H9 (cell line): ENCODE data around the gene APCDD1L. TPM values are rescaled to one million over a fixed set of nuclear protein-coding genes. Genes with fewer than 3 reads are reported as not detected.

Source experiments
- DNase-seq: peaks from one replicate; pipeline ENCODE4 v3.0.0-alpha.2; 2017
- H2AFZ ChIP-seq: one replicate; pipeline ENCODE4 v1.6.1; 2013; ENCODE audit warnings: mild to moderate bottlenecking, low read length, control low read depth, moderate library complexity
- H2AK5ac ChIP-seq: 2 replicates; pipeline ENCODE4 v1.6.1; 2013; ENCODE audit warnings: low read length, control low read depth, mixed read lengths; ENCODE audit not compliant: insufficient read length
- H2BK120ac ChIP-seq: one replicate; pipeline ENCODE4 v1.6.1; 2013; ENCODE audit warnings: low read depth, mild to moderate bottlenecking, low read length, control low read depth, inconsistent platforms; ENCODE audit not compliant: poor library complexity, severe bottlenecking
- H2BK12ac ChIP-seq: 2 replicates; pipeline ENCODE4 v1.6.1; 2013; ENCODE audit warnings: low read length, control low read depth, mixed read lengths, low read depth; ENCODE audit not compliant: insufficient read length
- H2BK15ac ChIP-seq: 2 replicates; pipeline ENCODE4 v1.6.1; 2013; ENCODE audit warnings: low read depth, low read length, control low read depth
- H2BK20ac ChIP-seq: one replicate; pipeline ENCODE4 v1.6.1; 2013; ENCODE audit warnings: low read depth, mild to moderate bottlenecking, low read length, control low read depth, inconsistent platforms; ENCODE audit not compliant: poor library complexity, severe bottlenecking
- H2BK5ac ChIP-seq: 2 replicates; pipeline ENCODE4 v1.6.1; 2013; ENCODE audit warnings: low read length, control low read depth, mixed read lengths; ENCODE audit not compliant: insufficient read length
- H3K14ac ChIP-seq: 2 replicates; pipeline ENCODE4 v1.6.1; 2013; ENCODE audit warnings: low read length, control low read depth; ENCODE audit not compliant: insufficient read depth
- H3K18ac ChIP-seq: 2 replicates; pipeline ENCODE4 v1.6.1; 2013; ENCODE audit warnings: low read depth, mild to moderate bottlenecking, mixed read lengths, low read length, control low read depth; ENCODE audit not compliant: insufficient read length
- H3K23ac ChIP-seq: 2 replicates; pipeline ENCODE4 v1.6.1; 2013; ENCODE audit warnings: low read length, control low read depth, mixed read lengths, low read depth; ENCODE audit not compliant: insufficient read length
- H3K23me2 ChIP-seq: 2 replicates; pipeline ENCODE4 v1.6.1; 2013; ENCODE audit warnings: low read depth, mild to moderate bottlenecking, mixed read lengths, low read length, control low read depth; ENCODE audit not compliant: insufficient read length, poor library complexity, severe bottlenecking
- H3K27ac ChIP-seq: 2 replicates; pipeline ENCODE4 v1.5.1; 2013; ENCODE audit warnings: low read length, control low read depth, mixed read lengths, low read depth; ENCODE audit not compliant: insufficient read length
- H3K27me3 ChIP-seq: 2 replicates; pipeline ENCODE4 v1.6.1; 2013; ENCODE audit warnings: low read length, control low read depth, inconsistent platforms; ENCODE audit not compliant: insufficient read depth
- H3K4ac ChIP-seq: 2 replicates; pipeline ENCODE4 v1.6.1; 2013; ENCODE audit warnings: low read depth, mild to moderate bottlenecking, control low read depth, inconsistent platforms, low read length, moderate library complexity
- H3K4me1 ChIP-seq: 2 replicates; pipeline ENCODE4 v1.6.1; 2013; ENCODE audit warnings: low read length, control low read depth, inconsistent platforms; ENCODE audit not compliant: insufficient read depth
- H3K4me2 ChIP-seq: 2 replicates; pipeline ENCODE4 v1.6.1; 2013; ENCODE audit warnings: low read length, control low read depth, mixed read lengths; ENCODE audit not compliant: insufficient read length, insufficient read depth
- H3K56ac ChIP-seq: 2 replicates; pipeline ENCODE4 v1.6.1; 2013; ENCODE audit warnings: low read depth, mild to moderate bottlenecking, mixed read lengths, low read length, control low read depth; ENCODE audit not compliant: insufficient read length
- H3K79me1 ChIP-seq: 2 replicates; pipeline ENCODE4 v1.6.1; 2013; ENCODE audit warnings: low read depth, mild to moderate bottlenecking, moderate library complexity, low read length, control low read depth, inconsistent platforms; ENCODE audit not compliant: insufficient read depth, poor library complexity, severe bottlenecking
- H3K79me2 ChIP-seq: 2 replicates; pipeline ENCODE4 v1.6.1; 2013; ENCODE audit warnings: low read length, control low read depth, inconsistent platforms; ENCODE audit not compliant: insufficient read depth
- H3K9ac ChIP-seq: 2 replicates; pipeline ENCODE4 v1.6.1; 2013; ENCODE audit warnings: low read length, control low read depth, mixed read lengths; ENCODE audit not compliant: insufficient read length; ENCODE audit errors: extremely low read depth
- H3K9me3 ChIP-seq: one replicate; pipeline ENCODE4 v1.6.1; 2013; ENCODE audit warnings: low read depth, low read length, inconsistent platforms; ENCODE audit not compliant: control insufficient read depth
- H3T11ph ChIP-seq: one replicate; pipeline ENCODE4 v1.6.1; 2013; ENCODE audit warnings: mild to moderate bottlenecking, low read length, control low read depth, inconsistent platforms
- H4K20me1 ChIP-seq: one replicate; pipeline ENCODE4 v1.6.1; 2013; ENCODE audit not compliant: control insufficient read depth, insufficient read length, insufficient read depth
- H4K5ac ChIP-seq: 2 replicates; pipeline ENCODE4 v1.6.1; 2013; ENCODE audit warnings: low read depth, mild to moderate bottlenecking, mixed read lengths, low read length, control low read depth; ENCODE audit not compliant: insufficient read length
- H4K8ac ChIP-seq: replicated peaks from 2 replicates; pipeline ENCODE4 v1.6.1; 2013; ENCODE audit warnings: low read length, control low read depth, mixed read lengths, low read depth; ENCODE audit not compliant: insufficient read length
- H4K91ac ChIP-seq: 2 replicates; pipeline ENCODE4 v1.6.1; 2013; ENCODE audit warnings: low read depth, mild to moderate bottlenecking, moderate library complexity, mixed read lengths, low read length, control low read depth; ENCODE audit not compliant: insufficient read length
- H3K27ac Mint-ChIP-seq, 3 experiments: 2 replicates in 2 of 3; 3 replicates in 1 of 3; pipeline ENCODE4 v1.8.0; 2020 to 2021; ENCODE audit warnings: mixed read lengths in 3 of 3, mild to moderate bottlenecking in 1 of 3, moderate library complexity in 1 of 3
- H3K27me3 Mint-ChIP-seq: 2 replicates; pipeline ENCODE4 v1.8.0; 2021; ENCODE audit warnings: low read depth, mild to moderate bottlenecking, moderate library complexity, mixed read lengths
- H3K36me3 Mint-ChIP-seq, 3 experiments: 2 replicates in 2 of 3; 3 replicates in 1 of 3; pipeline ENCODE4 v1.8.0; 2020 to 2021; ENCODE audit warnings: low read depth in 3 of 3, mixed read lengths in 3 of 3; ENCODE audit not compliant: insufficient read depth in 1 of 3
- H3K4me1 Mint-ChIP-seq, 2 experiments: 2 replicates each; pipeline ENCODE4 v1.8.0; 2020; ENCODE audit warnings: mixed read lengths in 2 of 2
- H3K4me3 Mint-ChIP-seq, 2 experiments: 2 replicates in 1 of 2; 3 replicates in 1 of 2; pipeline ENCODE4 v1.8.0; 2020 to 2021; ENCODE audit warnings: mild to moderate bottlenecking in 2 of 2, mixed read lengths in 2 of 2, moderate library complexity in 1 of 2
- H3K9me3 Mint-ChIP-seq, 2 experiments: 2 replicates in 1 of 2; 3 replicates in 1 of 2; pipeline ENCODE4 v1.8.0; 2020; ENCODE audit warnings: mild to moderate bottlenecking in 2 of 2, mixed read lengths in 2 of 2, moderate library complexity in 1 of 2
- CTCF ChIP-seq: fragments of 200-600 bp; sonication (generic); conservative IDR thresholded peaks from 3 replicates; pipeline ENCODE4 v1.8.0; 2021; ENCODE audit warnings: antibody characterized with exemption, mild to moderate bottlenecking
- WGBS: extraction: QIAGEN DNeasy Blood & Tissue Kit; methylation state at CpG from one replicate; pipeline ENCODE4 v1.1.7; 2013; ENCODE audit warnings: missing lambda C conversion rate, low lambda C conversion rate, mixed read lengths; ENCODE audit not compliant: insufficient read length; ENCODE audit errors: extremely low coverage; 5-methylcytosine and 5-hydroxymethylcytosine counted together
- total RNA-seq: library from RNA; stranded (reverse); gene quantifications from 2 replicates; pipeline ENCODE4 v1.2.1, GENCODE V29; 2021

Gene APCDD1L
- total RNA-seq, 1 experiment from 2014 or later, result 0.68 TPM

DNA sequence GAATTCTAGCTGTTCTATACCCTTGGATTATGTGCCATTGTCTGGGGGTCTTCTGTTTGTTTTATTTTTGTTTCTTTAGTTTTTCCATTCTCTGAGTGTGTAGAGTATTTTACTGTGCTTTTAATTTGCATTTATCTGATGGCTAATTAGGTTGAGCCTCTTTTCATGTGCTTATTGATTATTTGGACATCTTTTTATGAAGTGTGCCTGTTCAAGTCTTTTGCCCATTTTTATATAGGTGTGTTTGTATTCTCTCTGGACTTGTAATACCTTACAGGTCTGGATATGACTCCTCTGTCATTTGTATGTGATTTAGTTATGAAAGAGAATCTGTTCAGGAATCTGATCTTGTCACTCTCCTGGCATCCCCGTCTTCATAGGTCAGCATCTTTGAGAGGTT is 22.6 kb upstream of the APCDD1L start:
- H3K27me3 Mint-ChIP-seq, result peaks cover 8% of the 10 kb centered on the region
- no CpG with 5 or more reads among the region's 1 CpG for WGBS
- DNase-seq, result no peak
- Histone ChIP-seq H3K56ac (no peak overlapping the region), H3K14ac (no peak overlapping the region), H3K9me3 (peaks cover 8% of the 10 kb centered on the region), H4K20me1 (no peaks in the 10 kb centered on the region), H3K27me3 (no peaks in the 10 kb centered on the region), H3K27ac (no peak overlapping the region), H2BK12ac (no peak overlapping the region), H2BK15ac (no peak overlapping the region), H3K79me2 (no peaks in the 10 kb centered on the region), H3K4me1 (no peaks in the 10 kb centered on the region), H4K5ac (no peak overlapping the region), H3K23me2 (no peaks in the 10 kb centered on the region), H3K23ac (no peak overlapping the region), H3K4me2 (no peak overlapping the region), H2BK5ac (no peak overlapping the region), H3K9ac (no peak overlapping the region), H2BK20ac (no peak overlapping the region), H2BK120ac (no peak overlapping the region), H4K8ac (no peak overlapping the region), H3K79me1 (no peaks in the 10 kb centered on the region), H2AFZ (no peak overlapping the region), H3T11ph (no peak overlapping the region), H3K18ac (no peak overlapping the region), H3K4ac (no peak overlapping the region), H2AK5ac (no peak overlapping the region), H4K91ac (no peak overlapping the region)
- no peaks in the 10 kb centered on the region for H3K4me1 Mint-ChIP-seq
- TF ChIP-seq CTCF, result no peak
- H3K9me3 Mint-ChIP-seq, result peaks cover 5 to 22% of the 10 kb centered on the region in 2 experiments; a peak in 4 of 5 replicates
- H3K27ac Mint-ChIP-seq, result no peak overlapping the region
- H3K4me3 Mint-ChIP-seq, result no peak overlapping the region
- peaks cover 3 to 7% (median 4%) of the 10 kb centered on the region in 3 experiments; a peak in 5 of 7 replicates for H3K36me3 Mint-ChIP-seq
